Activated CD4-positive, alpha-beta memory T cell treated with anti-CD3 and anti-CD28 coated beads for 36 hours (primary cell): ENCODE data around the gene ST6GAL1. TPM values are rescaled to one million over a fixed set of nuclear protein-coding genes. Genes with fewer than 3 reads are reported as not detected.
A peak's percentile ranks its signal among the peaks of the same experiment; 100 is the strongest.
"Not testable (repeated sequence)": the region's sequence is repeated elsewhere in the genome, so short reads cannot be mapped to it uniquely, and the experiment has no call there.

Experiments
- CTCF ChIA-PET: fragments of 350-600 bp; sonication (Branson Sonifier 250); formaldehyde crosslinking; loops from one replicate; lab custom pipeline; 2021; ENCODE audit warnings: antibody characterized with exemption, inconsistent platforms; lab: Charles Lee
- POLR2A ChIA-PET: fragments of 350-600 bp; sonication (Branson Sonifier 250); formaldehyde crosslinking; loops from one replicate; lab custom pipeline; 2021; ENCODE audit warnings: antibody characterized with exemption; lab: Charles Lee
- DNase-seq: peaks from one replicate; pipeline ENCODE4 v3.0.0-alpha.2; 2020
- H3K27ac Mint-ChIP-seq: one replicate; pipeline ENCODE4 v1.8.0; 2021; ENCODE audit warnings: mixed read lengths
- H3K27me3 Mint-ChIP-seq: one replicate; pipeline ENCODE4 v1.8.0; 2021; ENCODE audit warnings: mixed read lengths
- H3K36me3 Mint-ChIP-seq: one replicate; pipeline ENCODE4 v1.8.0; 2021; ENCODE audit warnings: mixed read lengths
- H3K4me1 Mint-ChIP-seq: one replicate; pipeline ENCODE4 v1.8.0; 2021; ENCODE audit warnings: low read depth, mixed read lengths
- H3K4me3 Mint-ChIP-seq: one replicate; pipeline ENCODE4 v1.8.0; 2021; ENCODE audit warnings: mild to moderate bottlenecking, mixed read lengths
- H3K9me3 Mint-ChIP-seq: one replicate; pipeline ENCODE4 v1.8.0; 2021; ENCODE audit warnings: mixed read lengths
- intact Hi-C: fragments of 100-400 bp; cut with micrococcal nuclease; formaldehyde crosslinking; loops from one replicate; pipeline ENCODE4 v1.15.1; 2023
- total RNA-seq, 2 experiments: library from RNA; stranded (reverse); gene quantifications; one replicate each; pipeline ENCODE4 v1.2.3, GENCODE V29; 2021

The ST6GAL1 gene
- total RNA-seq, 2 experiments from 2014 or later = 99.9 to 113 TPM

DNA sequence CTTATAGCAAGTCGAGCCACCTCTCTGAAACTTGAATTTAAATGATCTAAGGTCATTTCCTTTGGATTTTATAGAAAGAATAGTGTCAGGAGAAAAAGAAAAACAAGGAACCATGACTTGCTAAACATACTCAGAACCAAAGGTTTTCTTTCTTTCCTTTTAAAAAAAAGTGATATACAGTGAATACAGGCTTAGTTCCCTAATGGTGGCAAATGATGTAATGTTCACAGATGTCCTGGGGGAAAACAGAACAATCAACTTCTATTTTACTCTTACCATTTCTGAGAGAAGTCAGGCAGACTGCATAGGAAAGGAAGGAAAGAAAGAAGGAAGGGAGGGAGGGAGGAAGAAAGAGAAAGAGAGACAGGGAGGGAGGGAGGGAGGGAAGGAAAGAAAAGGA is 56.5 kb downstream of the ST6GAL1 start:
- H3K4me1 Mint-ChIP-seq = peaks cover 50% of the 10 kb centered on the region
- H3K9me3 Mint-ChIP-seq = no peaks in the 10 kb centered on the region
- H3K27ac Mint-ChIP-seq = peak overlapping the region; percentile 28
- H3K27me3 Mint-ChIP-seq = no peaks in the 10 kb centered on the region
- H3K36me3 Mint-ChIP-seq = peaks cover 47% of the 10 kb centered on the region
- ChIA-PET CTCF (no interaction called here), POLR2A (no interaction called here)
- no peak for DNase-seq
- no peak overlapping the region for H3K4me3 Mint-ChIP-seq
- intact Hi-C loops = loop anchor here (5.0 kb wide), 1 partner anchor 55 kb away; the partner anchor contains the start of gene ST6GAL1

DNA sequence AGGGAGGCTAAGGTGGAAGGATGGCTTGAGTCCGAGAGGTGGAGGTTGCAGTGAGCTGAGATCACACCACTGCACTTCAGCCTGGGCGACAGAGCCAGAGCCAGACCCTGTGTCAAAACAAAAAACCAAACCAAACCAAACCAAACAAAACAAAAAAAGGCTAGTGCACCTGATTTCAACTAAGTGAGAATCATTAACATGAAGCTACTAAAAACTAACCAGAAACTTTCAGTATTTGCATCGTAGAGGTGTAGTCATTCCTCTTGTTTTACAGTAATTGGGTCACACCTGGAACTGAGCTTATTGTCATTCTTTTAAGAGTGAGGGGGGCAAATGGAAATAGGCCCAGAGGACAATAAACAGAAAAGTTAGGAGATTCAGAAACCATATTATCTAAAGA is 58.5 kb downstream of the ST6GAL1 start:
- Mint-ChIP-seq H3K27me3 (no peaks in the 10 kb centered on the region), H3K27ac (peak overlapping the region; percentile 88), H3K4me3 (no peak overlapping the region), H3K9me3 (no peaks in the 10 kb centered on the region), H3K4me1 (peaks cover 63% of the 10 kb centered on the region), H3K36me3 (peaks cover 43% of the 10 kb centered on the region)
- intact Hi-C loops = loop anchor here (1.0 to 5.0 kb wide), 5 partner anchors 11 to 107 kb away; partner anchors contain the start of gene ST6GAL1
- CTCF ChIA-PET = interaction anchor here (0.8 to 1.8 kb wide), 7 partner anchors 10 to 151 kb away, joined by 3 to 8 read pairs (median 4); partner anchors contain the start of gene RPL39L
- POLR2A ChIA-PET = interaction anchor here (0.6 to 1.8 kb wide), 7 partner anchors 9 to 108 kb away, joined by 3 to 7 read pairs (median 3); no protein-coding TSS in a partner anchor
- peak; percentile 47 for DNase-seq

DNA sequence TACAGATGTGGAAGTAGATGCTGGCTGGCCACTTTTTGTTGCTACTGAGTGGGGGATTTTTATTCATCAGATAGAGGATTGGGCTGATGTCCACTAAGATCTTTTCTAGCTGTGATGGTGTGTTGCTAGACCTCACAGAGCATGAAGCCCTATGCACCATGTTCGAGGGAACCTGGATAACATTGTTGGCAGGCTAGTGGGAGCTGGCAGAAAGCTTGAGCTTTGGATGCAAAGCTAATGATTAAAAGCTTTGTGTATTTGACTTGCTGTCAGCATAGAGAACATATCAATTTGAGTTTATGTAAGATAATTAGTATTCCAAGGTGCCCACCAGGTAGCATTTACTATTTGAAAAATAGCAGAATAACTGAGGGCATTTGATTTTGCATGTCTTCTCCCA is 59.1 kb downstream of the ST6GAL1 start:
- intact Hi-C loops = loop anchor here (1.0 to 5.0 kb wide), 5 partner anchors 11 to 107 kb away; partner anchors contain the start of gene ST6GAL1
- POLR2A ChIA-PET = interaction anchor here (1.0 to 1.8 kb wide), 4 partner anchors 17 to 57 kb away, joined by 3 to 7 read pairs (median 4); no protein-coding TSS in a partner anchor
- peaks cover 69% of the 10 kb centered on the region for H3K4me1 Mint-ChIP-seq

DNA sequence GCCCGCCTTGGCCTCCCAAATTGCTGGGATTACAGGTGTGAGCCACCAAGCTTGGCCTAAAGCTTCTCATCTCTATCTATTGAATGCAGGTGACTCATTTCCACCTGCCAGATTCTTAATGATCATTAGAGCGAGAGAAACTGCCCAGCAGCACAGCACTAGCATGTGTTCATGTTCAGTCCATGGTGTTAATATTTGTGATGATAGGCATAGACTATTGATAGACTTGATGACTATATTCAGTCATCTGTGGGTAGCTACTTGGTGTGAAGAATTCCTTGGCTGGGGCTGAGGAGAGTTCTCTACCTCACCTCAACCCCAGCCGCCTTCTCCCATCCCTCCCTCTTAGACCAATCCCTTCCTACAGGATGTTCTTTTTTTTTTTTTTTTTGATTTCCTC is 60.0 kb downstream of the ST6GAL1 start:
- no peaks in the 10 kb centered on the region for H3K27me3 Mint-ChIP-seq
- no peaks in the 10 kb centered on the region for H3K9me3 Mint-ChIP-seq
- peaks cover 70% of the 10 kb centered on the region for H3K4me1 Mint-ChIP-seq
- H3K27ac Mint-ChIP-seq = no peak overlapping the region
- no peak overlapping the region for H3K4me3 Mint-ChIP-seq
- CTCF ChIA-PET = interaction anchor here (1.2 to 1.4 kb wide), 2 partner anchors 54 to 123 kb away, joined by 3 read pairs; no protein-coding TSS in a partner anchor
- DNase-seq = no peak
- intact Hi-C loops = no loop called here
- peaks cover 39% of the 10 kb centered on the region for H3K36me3 Mint-ChIP-seq
- POLR2A ChIA-PET = no interaction called here

More for the DNA sequence above, 59.1 kb downstream of the ST6GAL1 start:
- Mint-ChIP-seq H3K27me3 (no peaks in the 10 kb centered on the region), H3K9me3 (no peaks in the 10 kb centered on the region), H3K36me3 (peaks cover 39% of the 10 kb centered on the region), H3K27ac (peak overlapping the region; percentile 88), H3K4me3 (no peak overlapping the region)
- DNase-seq = no peak
- CTCF ChIA-PET = interaction anchor here (0.7 to 1.8 kb wide), 7 partner anchors 10 to 150 kb away, joined by 3 to 8 read pairs (median 4); partner anchors contain the start of gene RPL39L

DNA sequence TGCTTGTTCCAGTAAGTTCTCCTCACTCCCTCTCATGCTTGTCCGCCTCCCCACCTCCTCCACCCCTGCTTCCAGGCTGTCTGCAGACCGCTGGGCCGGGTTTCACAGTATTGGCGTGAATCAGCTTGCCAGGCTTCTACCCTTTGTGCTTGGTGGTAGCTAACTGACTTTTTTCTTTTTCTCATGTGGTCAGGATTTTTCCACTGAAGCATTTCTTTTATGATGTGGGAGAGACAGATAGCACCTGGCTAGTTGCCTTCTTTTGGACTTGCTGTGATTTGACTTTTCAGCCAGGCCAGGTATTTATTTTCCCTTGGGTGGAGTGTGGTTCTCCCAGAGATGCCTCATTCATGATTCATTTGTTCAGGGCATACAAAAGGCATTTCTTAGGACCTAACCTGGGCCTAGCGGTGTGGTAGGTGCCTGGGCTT is 60.6 kb downstream of the ST6GAL1 start:
- ChIA-PET POLR2A (no interaction called here), CTCF (interaction anchor here (0.6 to 1.2 kb wide), 2 partner anchors 47 to 123 kb away, joined by 3 read pairs; no protein-coding TSS in a partner anchor)
- peak; percentile 20 for DNase-seq
- intact Hi-C loops = no loop called here
- Mint-ChIP-seq H3K27me3 (no peaks in the 10 kb centered on the region), H3K9me3 (no peaks in the 10 kb centered on the region), H3K4me3 (no peak overlapping the region), H3K27ac (peak overlapping the region; percentile 25), H3K4me1 (peaks cover 71% of the 10 kb centered on the region), H3K36me3 (peaks cover 37% of the 10 kb centered on the region)

DNA sequence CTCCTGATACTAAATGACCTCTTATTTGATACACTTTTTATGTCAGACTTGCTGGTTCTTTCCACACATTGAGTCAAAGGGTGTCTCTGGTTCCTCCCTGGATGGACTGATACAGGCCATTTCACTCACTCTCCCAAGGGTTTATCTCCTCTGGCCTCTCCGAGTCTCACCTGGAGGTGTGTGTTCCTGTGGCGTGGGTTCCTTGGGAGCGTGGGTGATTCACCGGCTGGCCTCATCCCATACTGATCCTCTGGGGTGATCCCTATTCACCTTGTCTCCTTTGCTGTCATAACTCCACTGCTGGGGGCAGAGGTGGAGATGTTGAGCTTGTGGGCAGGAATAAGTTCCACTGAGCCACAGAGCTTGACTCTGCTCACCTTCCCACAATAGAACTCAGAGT is 61.1 kb downstream of the ST6GAL1 start:
- H3K4me1 Mint-ChIP-seq = peaks cover 72% of the 10 kb centered on the region
- H3K4me3 Mint-ChIP-seq = no peak overlapping the region
- H3K9me3 Mint-ChIP-seq = no peaks in the 10 kb centered on the region
- peaks cover 36% of the 10 kb centered on the region for H3K36me3 Mint-ChIP-seq
- DNase-seq = no peak
- intact Hi-C loops = no loop called here
- peak overlapping the region; percentile 25 for H3K27ac Mint-ChIP-seq
- POLR2A ChIA-PET = no interaction called here
- CTCF ChIA-PET = no interaction called here
- H3K27me3 Mint-ChIP-seq = no peaks in the 10 kb centered on the region

DNA sequence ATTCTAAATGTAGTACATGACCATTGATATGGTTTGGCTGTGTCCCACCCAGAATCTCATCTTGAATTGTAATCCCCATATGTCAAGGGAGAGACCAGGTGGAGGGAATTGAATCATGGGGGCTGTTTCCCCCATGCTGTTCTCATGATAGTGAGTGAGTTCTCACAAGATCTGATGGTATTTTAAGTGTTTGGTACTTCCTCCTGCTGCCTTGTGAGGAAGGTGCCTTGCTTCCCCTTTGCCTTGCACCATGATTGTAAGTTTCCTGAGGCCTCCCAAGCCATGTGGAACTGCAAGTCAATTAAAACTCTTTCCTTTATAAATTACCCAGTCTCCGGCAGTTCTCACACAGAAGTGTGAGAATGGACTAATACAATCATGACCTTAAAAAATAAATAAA is 61.8 kb downstream of the ST6GAL1 start:
- peak overlapping the region; percentile 12 for H3K27ac Mint-ChIP-seq
- H3K27me3 Mint-ChIP-seq, CTCF ChIA-PET, intact Hi-C loops, POLR2A ChIA-PET, DNase-seq, H3K4me3 Mint-ChIP-seq, H3K9me3 Mint-ChIP-seq: not testable (repeated sequence)
- H3K36me3 Mint-ChIP-seq = peaks cover 36% of the 10 kb centered on the region
- peaks cover 74% of the 10 kb centered on the region for H3K4me1 Mint-ChIP-seq

DNA sequence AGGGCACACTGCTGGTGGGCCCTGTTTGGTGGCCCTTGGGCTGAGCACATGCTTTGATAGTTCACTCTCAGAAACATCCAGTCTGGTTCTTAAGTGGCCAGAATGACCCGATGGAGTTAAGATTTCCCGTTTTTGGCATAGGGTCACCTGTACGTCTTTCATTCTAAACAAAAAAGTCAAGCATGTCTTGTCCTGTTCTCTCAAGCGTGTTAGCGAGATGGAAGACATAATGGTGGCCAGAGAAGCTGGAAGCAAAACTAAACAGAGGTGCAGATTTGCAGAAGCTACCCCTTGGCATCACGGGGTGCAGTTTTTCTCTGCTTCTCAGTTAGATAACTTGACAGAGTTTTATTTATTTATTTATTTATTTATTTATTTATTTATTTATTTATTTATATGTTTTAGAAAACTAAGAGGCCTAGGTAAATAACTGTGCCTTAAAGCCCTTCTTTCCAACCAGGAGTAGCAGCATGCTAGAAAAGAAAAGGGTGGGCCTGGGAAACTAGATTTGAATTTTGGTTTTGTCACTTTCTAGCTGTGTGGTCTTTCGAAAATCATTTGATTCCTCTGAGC is 63.0 kb downstream of the ST6GAL1 start:
- peaks cover 30% of the 10 kb centered on the region for H3K36me3 Mint-ChIP-seq
- H3K9me3 Mint-ChIP-seq = no peaks in the 10 kb centered on the region
- H3K4me1 Mint-ChIP-seq = peaks cover 72% of the 10 kb centered on the region
- intact Hi-C loops = no loop called here
- no peak for DNase-seq
- ChIA-PET CTCF (interaction anchor here (0.8 to 1.0 kb wide), 3 partner anchors 9 to 43 kb away, joined by 3 to 4 read pairs (median 3); no protein-coding TSS in a partner anchor), POLR2A (no interaction called here)
- no peak overlapping the region for H3K27ac Mint-ChIP-seq
- H3K27me3 Mint-ChIP-seq = no peaks in the 10 kb centered on the region
- H3K4me3 Mint-ChIP-seq = no peak overlapping the region

DNA sequence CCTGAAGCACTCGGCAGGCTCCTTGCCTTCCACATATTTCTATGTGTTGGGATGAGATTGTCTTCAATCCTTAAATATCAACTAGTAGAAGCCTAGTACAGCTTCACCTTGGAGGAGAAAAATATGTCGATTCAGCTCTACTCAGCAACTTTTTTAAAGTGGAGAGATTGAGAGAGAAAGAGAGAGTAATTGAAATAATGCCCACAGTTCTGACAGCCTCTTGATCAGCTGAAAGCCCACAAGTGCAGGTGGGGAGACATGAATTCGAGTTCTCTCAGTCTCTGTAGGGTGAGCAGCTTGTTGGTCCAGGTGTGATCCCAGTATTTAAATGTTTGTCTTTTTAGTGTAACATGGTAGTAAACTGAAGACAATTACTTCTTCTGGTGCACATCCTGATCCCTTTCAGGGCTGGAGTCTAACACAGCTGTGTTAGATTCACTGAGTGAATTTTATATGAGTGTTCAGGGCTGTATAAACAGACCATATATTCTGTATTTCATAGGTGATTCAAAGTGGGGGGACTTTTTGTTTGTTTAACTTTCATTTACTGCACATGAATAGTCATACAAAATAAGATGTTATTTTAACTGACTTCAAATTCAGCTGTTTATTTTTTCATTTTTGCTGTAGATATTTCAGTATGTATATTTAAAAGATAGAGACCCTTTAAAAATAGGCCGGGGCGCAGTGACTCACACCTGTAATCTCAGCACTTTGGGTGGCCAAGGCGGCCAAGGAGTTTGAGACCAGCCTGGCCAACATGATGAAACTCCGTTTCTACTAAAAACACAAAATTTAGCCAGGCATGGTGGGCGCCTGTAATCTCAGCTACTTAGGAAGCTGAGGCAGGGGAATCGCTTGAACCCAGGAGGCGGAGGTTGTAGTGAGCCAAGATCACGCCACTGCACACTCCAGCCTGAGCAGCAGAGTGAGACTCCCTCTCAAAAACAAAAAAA is 64.0 kb downstream of the ST6GAL1 start:
- H3K4me3 Mint-ChIP-seq = no peak overlapping the region
- intact Hi-C loops = no loop called here
- no peaks in the 10 kb centered on the region for H3K9me3 Mint-ChIP-seq
- no peak for DNase-seq
- POLR2A ChIA-PET = no interaction called here
- no peak overlapping the region for H3K27ac Mint-ChIP-seq
- H3K27me3 Mint-ChIP-seq = no peaks in the 10 kb centered on the region
- peaks cover 27% of the 10 kb centered on the region for H3K36me3 Mint-ChIP-seq
- H3K4me1 Mint-ChIP-seq = peaks cover 67% of the 10 kb centered on the region
- CTCF ChIA-PET = interaction anchor here (0.9 to 1.0 kb wide), 2 partner anchors 13 to 33 kb away, joined by 3 to 4 read pairs; no protein-coding TSS in a partner anchor

DNA sequence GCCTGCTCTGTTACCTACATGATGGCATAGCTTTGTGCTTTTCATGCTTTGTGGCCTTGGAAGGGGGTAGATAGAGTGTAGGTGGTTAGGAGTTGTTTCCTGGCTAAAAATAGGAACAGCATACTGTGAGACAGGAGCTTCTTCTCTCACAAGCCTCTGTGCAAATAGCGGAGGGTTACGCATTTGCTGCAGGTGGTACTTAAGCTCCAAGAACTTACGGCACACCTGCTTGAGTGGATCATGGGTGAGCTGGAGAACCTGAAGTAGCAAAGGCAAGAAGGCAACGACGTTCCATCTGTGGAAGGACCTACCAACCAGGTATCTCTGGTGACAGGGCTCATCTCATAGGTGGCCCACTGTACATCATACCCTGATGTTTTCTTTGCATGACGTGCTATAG is 66.0 kb downstream of the ST6GAL1 start:
- Mint-ChIP-seq H3K9me3 (no peaks in the 10 kb centered on the region), H3K27ac (no peak overlapping the region), H3K36me3 (peaks cover 22% of the 10 kb centered on the region), H3K27me3 (no peaks in the 10 kb centered on the region), H3K4me3 (no peak overlapping the region), H3K4me1 (peaks cover 68% of the 10 kb centered on the region)
- intact Hi-C loops = no loop called here
- CTCF ChIA-PET = no interaction called here
- DNase-seq = no peak
- POLR2A ChIA-PET = no interaction called here

DNA sequence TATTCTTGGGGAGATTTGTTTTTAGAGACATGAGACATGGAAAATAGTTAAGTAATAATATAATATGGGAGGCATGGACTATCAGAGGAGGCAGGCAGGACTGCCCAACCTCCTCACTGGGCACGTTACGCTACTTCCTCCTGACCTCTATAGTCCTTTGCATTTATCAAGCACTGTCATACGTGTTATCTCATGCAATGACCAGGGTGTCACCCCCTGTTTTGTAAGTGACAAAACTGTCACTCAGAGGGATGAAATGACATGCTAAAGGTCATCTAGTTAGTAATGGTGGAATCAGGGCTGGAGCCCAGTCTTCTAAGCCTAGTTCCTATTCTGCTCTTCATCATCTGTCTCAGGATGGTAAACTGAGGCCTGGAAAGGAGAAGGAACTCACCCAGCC is 66.7 kb downstream of the ST6GAL1 start:
- Mint-ChIP-seq H3K27ac (no peak overlapping the region), H3K27me3 (no peaks in the 10 kb centered on the region), H3K9me3 (no peaks in the 10 kb centered on the region), H3K4me1 (peaks cover 65% of the 10 kb centered on the region), H3K36me3 (peaks cover 18% of the 10 kb centered on the region), H3K4me3 (no peak overlapping the region)
- ChIA-PET CTCF (no interaction called here), POLR2A (no interaction called here)
- intact Hi-C loops = no loop called here
- DNase-seq = no peak
